ENCODE data around the gene NELL1. TPM values are rescaled to one million over a fixed set of nuclear protein-coding genes. Genes with fewer than 3 reads are reported as not detected.

Gene NELL1
- total and polyA plus RNA-seq, 2 experiments from 2014 or later, result not detected

GRCh38 chr11:21604564-21604963 lies 935.2 kb downstream of the NELL1 start:
- H3K27me3 ChIP-seq (replicated peaks; ENCODE audit: insufficient read depth), result no peaks in the 10 kb centered on the region

DNA sequence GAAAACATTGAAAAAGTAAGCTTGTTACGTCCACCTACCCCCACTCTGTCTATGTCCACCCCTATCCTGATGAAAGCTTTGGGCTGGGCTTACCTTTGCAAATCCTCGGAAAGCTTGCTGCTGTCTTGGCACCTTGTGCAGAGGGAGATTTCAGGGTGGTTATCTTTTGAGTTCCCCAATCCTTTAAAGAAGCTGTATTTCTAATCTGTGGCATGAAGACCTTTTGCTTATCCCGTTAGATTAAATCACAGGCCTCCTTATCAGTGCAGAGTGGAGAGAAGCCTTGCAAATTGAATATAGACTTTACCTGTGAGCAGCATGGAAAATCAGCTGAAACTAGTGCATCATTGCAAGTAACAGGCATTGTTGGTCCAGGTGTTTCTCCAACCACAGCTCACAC lies 942.9 kb downstream of the NELL1 start:
- Histone ChIP-seq H3K79me2 (ENCODE audit: insufficient read depth) (no peaks in the 10 kb centered on the region), H4K20me1 (ENCODE audit: insufficient read depth) (no peaks in the 10 kb centered on the region), H3K36me3 (ENCODE audit: low read depth) (no peaks in the 10 kb centered on the region), H3K9ac (no peak overlapping the region), H2AFZ (no peak overlapping the region), H3K4me1 (ENCODE audit: insufficient read depth) (no peaks in the 10 kb centered on the region), H3K27ac (no peak overlapping the region), H3K27me3 (replicated peaks; ENCODE audit: insufficient read depth) (no peaks in the 10 kb centered on the region), H3K4me2 (ENCODE audit: unreplicated experiment) (no peak overlapping the region), H3F3A (ENCODE audit: insufficient read depth) (no peaks in the 10 kb centered on the region), H3K9me3 (ENCODE audit: low read depth) (no peaks in the 10 kb centered on the region), H3K9me2 (ENCODE audit: insufficient read depth) (no peaks in the 10 kb centered on the region), H3K4me3 (no peak overlapping the region)
- WGBS, 2 experiments (ENCODE audit: low coverage in 1 of 2, low lambda C conversion rate in 2 of 2, missing lambda C conversion rate in 2 of 2), result 15 to 18% methylated on average over 3 of the region's 3 CpGs
- TF ChIP-seq EZH2phosphoT487 (IDR thresholded peaks at IDR 0.05; ENCODE audit: insufficient read depth, low read depth), result no peak
- no peak for TF ChIP-seq EZH2 (IDR thresholded peaks at IDR 0.05; ENCODE audit: insufficient read depth, poor library complexity, severe bottlenecking)
- in situ Hi-C loops (cut with MboI), result no loop called here
- DNase-seq, result no peak

More at GRCh38 chr11:21604564-21604963, 935.2 kb downstream of the NELL1 start:
- no peaks in the 10 kb centered on the region for H3K4me1 ChIP-seq (ENCODE audit: insufficient read depth)
- WGBS, 2 experiments (ENCODE audit: low coverage in 1 of 2, low lambda C conversion rate in 2 of 2, missing lambda C conversion rate in 2 of 2), result 20% methylated on average over 3 of the region's 3 CpGs
- in situ Hi-C loops (cut with MboI), result no loop called here
- no peaks in the 10 kb centered on the region for H3K79me2 ChIP-seq (ENCODE audit: insufficient read depth)
- no peaks in the 10 kb centered on the region for H3K9me3 ChIP-seq (ENCODE audit: low read depth)
- DNase-seq, result no peak
- no peaks in the 10 kb centered on the region for H4K20me1 ChIP-seq (ENCODE audit: insufficient read depth)
- no peak overlapping the region for H3K4me2 ChIP-seq (ENCODE audit: unreplicated experiment)
- no peak overlapping the region for H3K27ac ChIP-seq
- no peak overlapping the region for H3K4me3 ChIP-seq
- H3F3A ChIP-seq (ENCODE audit: insufficient read depth), result no peaks in the 10 kb centered on the region
- H3K9ac ChIP-seq, result no peak overlapping the region
- no peaks in the 10 kb centered on the region for H3K9me2 ChIP-seq (ENCODE audit: insufficient read depth)
- no peak for TF ChIP-seq EZH2 (IDR thresholded peaks at IDR 0.05; ENCODE audit: insufficient read depth, poor library complexity, severe bottlenecking)
- TF ChIP-seq EZH2phosphoT487 (IDR thresholded peaks at IDR 0.05; ENCODE audit: insufficient read depth, low read depth), result no peak
- no peaks in the 10 kb centered on the region for H3K36me3 ChIP-seq (ENCODE audit: low read depth)
- H2AFZ ChIP-seq, result no peak overlapping the region

DNA sequence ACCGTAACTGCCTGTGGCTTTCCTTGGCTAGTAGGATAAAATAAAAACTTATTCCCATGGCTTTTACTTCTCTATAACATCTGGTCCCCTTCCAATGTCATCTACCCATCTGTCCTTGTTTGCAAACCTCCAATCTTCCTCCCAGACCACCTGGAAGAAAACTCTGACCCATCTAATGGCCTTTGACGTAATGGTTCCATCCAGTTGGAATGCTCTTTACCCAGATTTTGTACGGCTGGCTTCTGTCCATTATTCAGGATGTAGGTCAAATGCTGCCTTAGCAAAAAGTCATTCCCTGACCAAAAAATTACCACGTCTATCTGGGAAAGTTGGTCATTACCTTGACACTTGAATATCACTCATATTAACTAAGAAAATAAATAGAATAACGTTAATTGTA lies 945.6 kb downstream of the NELL1 start:
- Histone ChIP-seq H2AFZ (no peak overlapping the region), H3K9me2 (ENCODE audit: insufficient read depth) (no peaks in the 10 kb centered on the region), H3K36me3 (ENCODE audit: low read depth) (no peaks in the 10 kb centered on the region), H3K4me2 (ENCODE audit: unreplicated experiment) (no peak overlapping the region), H3K27ac (no peak overlapping the region), H4K20me1 (ENCODE audit: insufficient read depth) (no peaks in the 10 kb centered on the region), H3K9ac (no peak overlapping the region), H3K4me3 (no peak overlapping the region), H3K9me3 (ENCODE audit: low read depth) (no peaks in the 10 kb centered on the region), H3K4me1 (ENCODE audit: insufficient read depth) (no peaks in the 10 kb centered on the region), H3K27me3 (replicated peaks; ENCODE audit: insufficient read depth) (no peaks in the 10 kb centered on the region), H3F3A (ENCODE audit: insufficient read depth) (no peaks in the 10 kb centered on the region), H3K79me2 (ENCODE audit: insufficient read depth) (no peaks in the 10 kb centered on the region)
- DNase-seq, result no peak
- 22 to 25% methylated on average over 5 of the region's 5 CpGs for WGBS, 2 experiments (ENCODE audit: low coverage in 1 of 2, low lambda C conversion rate in 2 of 2, missing lambda C conversion rate in 2 of 2)
- in situ Hi-C loops (cut with MboI), result no loop called here
- TF ChIP-seq EZH2phosphoT487 (IDR thresholded peaks at IDR 0.05; ENCODE audit: insufficient read depth, low read depth) (no peak), EZH2 (IDR thresholded peaks at IDR 0.05; ENCODE audit: insufficient read depth, poor library complexity, severe bottlenecking) (no peak)

GRCh38 chr11:21615955-21616371 lies 946.6 kb downstream of the NELL1 start:
- in situ Hi-C loops (cut with MboI), result no loop called here
- Histone ChIP-seq H2AFZ (no peak overlapping the region), H3K4me3 (no peak overlapping the region), H3K79me2 (ENCODE audit: insufficient read depth) (no peaks in the 10 kb centered on the region), H3K9ac (no peak overlapping the region), H3K9me2 (ENCODE audit: insufficient read depth) (no peaks in the 10 kb centered on the region), H3K4me1 (ENCODE audit: insufficient read depth) (no peaks in the 10 kb centered on the region), H3K4me2 (ENCODE audit: unreplicated experiment) (no peak overlapping the region), H3K27me3 (replicated peaks; ENCODE audit: insufficient read depth) (no peaks in the 10 kb centered on the region), H3K9me3 (ENCODE audit: low read depth) (no peaks in the 10 kb centered on the region), H3F3A (ENCODE audit: insufficient read depth) (no peaks in the 10 kb centered on the region), H3K27ac (no peak overlapping the region), H3K36me3 (ENCODE audit: low read depth) (no peaks in the 10 kb centered on the region), H4K20me1 (ENCODE audit: insufficient read depth) (no peaks in the 10 kb centered on the region)
- DNase-seq, result no peak
- 12 to 13% methylated on average over 3 of the region's 3 CpGs for WGBS, 2 experiments (ENCODE audit: low coverage in 1 of 2, low lambda C conversion rate in 2 of 2, missing lambda C conversion rate in 2 of 2)
- no peak for TF ChIP-seq EZH2phosphoT487 (IDR thresholded peaks at IDR 0.05; ENCODE audit: insufficient read depth, low read depth)
- TF ChIP-seq EZH2 (IDR thresholded peaks at IDR 0.05; ENCODE audit: insufficient read depth, poor library complexity, severe bottlenecking), result no peak

GRCh38 chr11:21622566-21622965 lies 953.2 kb downstream of the NELL1 start:
- Histone ChIP-seq H3K9ac (no peak overlapping the region), H3K4me1 (ENCODE audit: insufficient read depth) (no peaks in the 10 kb centered on the region), H3K27me3 (replicated peaks; ENCODE audit: insufficient read depth) (no peaks in the 10 kb centered on the region), H2AFZ (no peak overlapping the region), H3K36me3 (ENCODE audit: low read depth) (no peaks in the 10 kb centered on the region), H4K20me1 (ENCODE audit: insufficient read depth) (no peaks in the 10 kb centered on the region), H3K79me2 (ENCODE audit: insufficient read depth) (no peaks in the 10 kb centered on the region), H3K9me2 (ENCODE audit: insufficient read depth) (no peaks in the 10 kb centered on the region), H3K4me2 (ENCODE audit: unreplicated experiment) (no peak overlapping the region), H3F3A (ENCODE audit: insufficient read depth) (no peaks in the 10 kb centered on the region), H3K4me3 (no peak overlapping the region), H3K27ac (no peak overlapping the region), H3K9me3 (ENCODE audit: low read depth) (no peaks in the 10 kb centered on the region)
- in situ Hi-C loops (cut with MboI), result no loop called here
- WGBS, 2 experiments (ENCODE audit: low coverage in 1 of 2, low lambda C conversion rate in 2 of 2, missing lambda C conversion rate in 2 of 2), result 29 to 52% methylated on average over 1 of the region's 1 CpG
- no peak for DNase-seq
- TF ChIP-seq EZH2phosphoT487 (IDR thresholded peaks at IDR 0.05; ENCODE audit: insufficient read depth, low read depth) (no peak), EZH2 (IDR thresholded peaks at IDR 0.05; ENCODE audit: insufficient read depth, poor library complexity, severe bottlenecking) (no peak)
